HCT116 (cell line): Measurements from ENCODE around the gene MUS81. TPM values are rescaled to one million over a fixed set of nuclear protein-coding genes. Genes with fewer than 3 reads are reported as not detected.

Experiments
- ATAC-seq: fragments of 200-7000 bp; cut with Tn5 transposase; 2 replicates; pipeline ENCODE4 v1.9.1; 2020; ENCODE audit warnings: mild to moderate bottlenecking, moderate library complexity
- BruUV-seq: library from RNA; stranded (reverse); fragments of 400-500 nt; replicated peaks from 2 replicates; lab custom pipeline; 2021; lab: Mats Ljungman, UMichigan
- CTCF ChIA-PET: fragments of 300-600 bp; sonication (Branson Sonifier 250); formaldehyde crosslinking; loops from one replicate; lab custom pipeline; 2021; ENCODE audit warnings: antibody characterized with exemption; lab: Charles Lee
- POLR2A ChIA-PET: fragments of 300-600, 350-600 bp; sonication (Branson Sonifier 250); formaldehyde crosslinking; loops from one replicate; lab custom pipeline; 2021; ENCODE audit warnings: antibody characterized with exemption; lab: Charles Lee
- RAD21 ChIA-PET, 2 experiments: fragments of 300-600 bp; sonication (Branson Sonifier 250); formaldehyde crosslinking; loops; one replicate each; lab custom pipeline; 2023; ENCODE audit warnings: low total read pairs in 2 of 2; ENCODE audit not compliant: uncharacterized antibody in 2 of 2, unreplicated experiment in 2 of 2, low non-redundant PET in 1 of 2; lab: Charles Lee
- DNase-seq: peaks from one replicate; pipeline ENCODE4 v3.0.0-alpha.2; 2010; ENCODE audit warnings: low read depth, low spot score
- H2AFZ ChIP-seq: fragments of 200-600 bp; shearing (Covaris generic), sonication (generic); 2 replicates; pipeline ENCODE4 v1.6.1; 2017; ENCODE audit warnings: low read depth, mixed run types, mixed read lengths, antibody characterized with exemption, low read length; ENCODE audit not compliant: poor library complexity, severe bottlenecking
- H3K27ac ChIP-seq: 2 replicates; pipeline ENCODE4 v1.5.1; 2012; ENCODE audit warnings: low read depth, low read length
- H3K27me3 ChIP-seq: fragments of 200-600 bp; sonication (generic); 2 replicates; pipeline ENCODE4 v1.6.1; 2016; ENCODE audit warnings: mixed run types, low read length, mixed read lengths; ENCODE audit not compliant: insufficient read depth
- H3K36me3 ChIP-seq, 2 experiments: fragments of 200-500 bp in 1 of 2; fragments of 200-600 bp in 1 of 2; sonication (Bioruptor generic) in 1 of 2; sonication (generic) in 1 of 2; 2 replicates each; pipeline versions ENCODE4 v1.5.1 to v1.6.1; 2014 to 2016; ENCODE audit warnings: low read length in 2 of 2, inconsistent platforms in 1 of 2, mixed read lengths in 1 of 2, mixed run types in 1 of 2; ENCODE audit not compliant: insufficient read depth in 2 of 2, control insufficient read depth in 1 of 2
- H3K4me1 ChIP-seq, 2 experiments: fragments of 200-600 bp in 1 of 2; sonication (generic) in 1 of 2; 2 replicates each; pipeline versions ENCODE4 v1.5.1 to v1.6.1; 2012 to 2017; ENCODE audit warnings: low read length in 2 of 2, inconsistent platforms in 1 of 2, mild to moderate bottlenecking in 1 of 2, mixed read lengths in 1 of 2, mixed run types in 1 of 2, moderate library complexity in 1 of 2; ENCODE audit not compliant: insufficient read depth in 2 of 2, control insufficient read depth in 1 of 2
- H3K4me2 ChIP-seq: fragments of 200-600 bp; sonication (generic); 2 replicates; pipeline ENCODE4 v1.6.1; 2017; ENCODE audit warnings: mixed run types, low read length, mixed read lengths
- H3K4me3 ChIP-seq, 2 experiments: fragments of 200-600 bp in 1 of 2; sonication (generic) in 1 of 2; replicated peaks in 1 of 2; 2 replicates each; pipeline ENCODE4 v1.5.1; 2011 to 2016; ENCODE audit warnings: low read length in 2 of 2, control low read depth in 1 of 2, low read depth in 1 of 2, mild to moderate bottlenecking in 1 of 2, mixed read lengths in 1 of 2, mixed run types in 1 of 2
- H3K79me2 ChIP-seq: fragments of 200-600 bp; sonication (generic); 2 replicates; pipeline ENCODE4 v1.6.1; 2017; ENCODE audit warnings: mild to moderate bottlenecking, mixed run types, low read length, moderate library complexity, mixed read lengths; ENCODE audit not compliant: insufficient read depth
- H3K9ac ChIP-seq: fragments of 200-600 bp; sonication (generic); 2 replicates; pipeline ENCODE4 v1.6.1; 2016; ENCODE audit warnings: low read length, mixed read lengths
- H3K9me2 ChIP-seq: fragments of 200-600 bp; sonication (generic), shearing (Covaris generic); 2 replicates; pipeline ENCODE4 v1.6.1; 2017; ENCODE audit warnings: mixed run types, mild to moderate bottlenecking, moderate library complexity; ENCODE audit not compliant: insufficient read depth
- H3K9me3 ChIP-seq, 2 experiments: fragments of 200-500 bp in 1 of 2; fragments of 200-600 bp in 1 of 2; sonication (Bioruptor generic) in 1 of 2; sonication (generic) in 1 of 2; 2 replicates each; pipeline ENCODE4 v1.6.1; 2014 to 2017; ENCODE audit warnings: low read length in 2 of 2, mixed read lengths in 2 of 2, inconsistent platforms in 1 of 2, low read depth in 1 of 2, mild to moderate bottlenecking in 1 of 2, mixed run types in 1 of 2, moderate library complexity in 1 of 2; ENCODE audit not compliant: control insufficient read depth in 1 of 2, insufficient read depth in 1 of 2
- H4K20me1 ChIP-seq: fragments of 200-600 bp; sonication (generic), shearing (Covaris generic); 2 replicates; pipeline ENCODE4 v1.6.1; 2017; ENCODE audit warnings: mixed run types, mild to moderate bottlenecking, moderate library complexity; ENCODE audit not compliant: insufficient read depth
- ATF3 ChIP-seq: IDR thresholded peaks from 2 replicates; pipeline ENCODE4 v1.6.1; 2012
- CBX3 ChIP-seq: IDR thresholded peaks from 2 replicates; pipeline ENCODE4 v1.6.1; 2012; ENCODE audit warnings: low read depth
- CEBPB ChIP-seq: IDR thresholded peaks from 2 replicates; pipeline ENCODE4 v1.6.1; 2012; ENCODE audit warnings: low read depth
- CTCF ChIP-seq, 3 experiments: fragments of 200-600 bp in 1 of 3; sonication (generic) in 1 of 3; IDR thresholded peaks in 2 of 3; conservative IDR thresholded peaks in 1 of 3; 2 replicates each; pipeline ENCODE4 v1.5.1; 2012 to 2017; ENCODE audit warnings: low read depth in 2 of 3, low read length in 2 of 3, antibody characterized with exemption in 1 of 3, borderline replicate concordance in 1 of 3, control low read depth in 1 of 3, mild to moderate bottlenecking in 1 of 3, mixed read lengths in 1 of 3, mixed run types in 1 of 3, moderate library complexity in 1 of 3; ENCODE audit not compliant: insufficient read depth in 1 of 3
- ELF1 ChIP-seq: IDR thresholded peaks from 2 replicates; pipeline ENCODE4 v1.6.1; 2012; ENCODE audit warnings: low read depth, borderline replicate concordance
- EZH2 ChIP-seq: fragments of 200-600 bp; sonication (generic); IDR thresholded peaks from 2 replicates; pipeline ENCODE4 v1.6.1; 2017; ENCODE audit warnings: antibody characterized with exemption, mixed run types
- EZH2phosphoT487 ChIP-seq: fragments of 200-600 bp; IDR thresholded peaks from 2 replicates; pipeline ENCODE4 v1.6.1; 2018; ENCODE audit warnings: antibody characterized with exemption, borderline replicate concordance
- FOSL1 ChIP-seq: IDR thresholded peaks from 2 replicates; pipeline ENCODE4 v1.6.1; 2012; ENCODE audit warnings: low read depth
- JUND ChIP-seq: IDR thresholded peaks from 2 replicates; pipeline ENCODE4 v1.6.1; 2012
- MAX ChIP-seq: IDR thresholded peaks from 2 replicates; pipeline ENCODE4 v1.6.1; 2012
- POLR2A ChIP-seq: IDR thresholded peaks from 2 replicates; pipeline ENCODE4 v1.7.0; 2011; ENCODE audit warnings: borderline replicate concordance; ENCODE audit not compliant: insufficient read depth, insufficient read length; ENCODE audit errors: extremely low read depth
- RAD21 ChIP-seq: IDR thresholded peaks from 2 replicates; pipeline ENCODE4 v1.6.1; 2012; ENCODE audit warnings: low read depth, mild to moderate bottlenecking
- SIN3A ChIP-seq: IDR thresholded peaks from 2 replicates; pipeline ENCODE4 v1.6.1; 2012; ENCODE audit warnings: low read depth
- SP1 ChIP-seq: IDR thresholded peaks from 2 replicates; pipeline ENCODE4 v1.6.1; 2012; ENCODE audit warnings: low read depth
- SRF ChIP-seq: IDR thresholded peaks from 2 replicates; pipeline ENCODE4 v1.6.1; 2012; ENCODE audit warnings: low read depth
- TCF7L2 ChIP-seq: IDR thresholded peaks from 2 replicates; pipeline ENCODE4 v1.7.0; 2011; ENCODE audit warnings: borderline replicate concordance, inconsistent platforms; ENCODE audit not compliant: insufficient read depth, insufficient read length; ENCODE audit errors: extremely low read depth
- YY1 ChIP-seq: IDR thresholded peaks from 2 replicates; pipeline ENCODE4 v1.6.1; 2011; ENCODE audit warnings: low read length, low read depth, moderate library complexity, mild to moderate bottlenecking; ENCODE audit not compliant: insufficient replicate concordance; ENCODE audit errors: extremely low read depth
- ZBTB33 ChIP-seq: IDR thresholded peaks from 2 replicates; pipeline ENCODE4 v1.6.1; 2011; ENCODE audit warnings: mild to moderate bottlenecking, low read length, moderate library complexity; ENCODE audit not compliant: insufficient replicate concordance; ENCODE audit errors: extremely low read depth
- ZFX ChIP-seq: fragments of 450-650 bp; IDR thresholded peaks from 2 replicates; pipeline ENCODE4 v1.6.1; 2017
- ZNF274 ChIP-seq: fragments of 200-500 bp; sonication (Bioruptor generic); IDR thresholded peaks from 2 replicates; pipeline ENCODE4 v1.6.1; 2014; ENCODE audit warnings: mild to moderate bottlenecking, low read depth, low read length, inconsistent platforms
- intact Hi-C: fragments of 100-400 bp; cut with micrococcal nuclease; formaldehyde crosslinking; loops from 2 replicates; pipeline ENCODE4 v1.10.0; 2022
- total RNA-seq: library from RNA; stranded (reverse); gene quantifications from one replicate; pipeline ENCODE4 v1.2.1, GENCODE V29; 2021; ENCODE audit not compliant: unreplicated experiment

MUS81 gene
- total RNA-seq, 1 experiment from 2014 or later = 47.2 TPM

GRCh38 chr11:65885231-65885630 lies 25.0 kb downstream of the MUS81 start:
- POLR2A ChIA-PET = interaction anchor here (0.8 to 1.6 kb wide), 8 partner anchors 8 to 174 kb away, joined by 3 to 9 read pairs (median 4); partner anchors contain the start of genes CFL1 and KAT5

More at GRCh38 chr11:65885231-65885630, 25.0 kb downstream of the MUS81 start:
- Histone ChIP-seq H3K36me3 (peaks cover 14 to 50% of the 10 kb centered on the region in 2 experiments), H3K27ac (no peak overlapping the region), H3K4me3 (no peak overlapping the region), H3K4me2 (no peak overlapping the region), H3K9me2 (no peaks in the 10 kb centered on the region), H4K20me1 (no peaks in the 10 kb centered on the region), H3K9ac (no peak overlapping the region), H3K27me3 (no peaks in the 10 kb centered on the region), H3K4me1 (peaks cover 15 to 43% of the 10 kb centered on the region in 2 experiments), H3K9me3 (no peaks in the 10 kb centered on the region), H3K79me2 (peaks cover 39% of the 10 kb centered on the region), H2AFZ (no peak overlapping the region)
- intact Hi-C loops = no loop called here
- TF ChIP-seq EZH2phosphoT487 (no peak), FOSL1 (no peak), RAD21 (no peak), ELF1 (no peak), CTCF (IDR thresholded peaks at IDR 0.05 in 2 of 3, conservative IDR thresholded peaks at IDR 0.05 in 1 of 3; ENCODE audit: borderline replicate concordance in 1 of 3, insufficient read depth in 1 of 3, low read depth in 2 of 3, low read length in 2 of 3) (no peak), SP1 (no peak), ZFX (no peak), SIN3A (no peak), EZH2 (no peak), JUND (no peak), YY1 (no peak), MAX (no peak), ZNF274 (no peak), POLR2A (no peak), ZBTB33 (no peak), ATF3 (no peak), CBX3 (no peak), TCF7L2 (no peak), CEBPB (no peak), SRF (no peak)
- RAD21 ChIA-PET = interaction anchor here in 1 of 2 experiments (0.6 to 1.3 kb wide), 3 partner anchors 58 to 137 kb away, joined by 3 to 4 read pairs (median 3); no protein-coding TSS in a partner anchor
- no peak for DNase-seq
- CTCF ChIA-PET = interaction anchor here (1.0 to 3.1 kb wide), 25 partner anchors 11 to 270 kb away, joined by 3 to 38 read pairs (median 5); partner anchors contain the start of genes AP5B1, FOSL1, KAT5 and MUS81
- ATAC-seq = no peak
- BruUV-seq = no TSS peak
